HCT116 (cell line): ENCODE data around the gene MED27. TPM values are rescaled to one million over a fixed set of nuclear protein-coding genes. Genes with fewer than 3 reads are reported as not detected.

Experiments
- ATAC-seq: fragments of 200-7000 bp; cut with Tn5 transposase; 2 replicates; pipeline ENCODE4 v1.9.1; 2020; ENCODE audit warnings: mild to moderate bottlenecking, moderate library complexity
- BruUV-seq: library from RNA; stranded (reverse); fragments of 400-500 nt; replicated peaks from 2 replicates; lab custom pipeline; 2021; lab: Mats Ljungman, UMichigan
- CTCF ChIA-PET: fragments of 300-600 bp; sonication (Branson Sonifier 250); formaldehyde crosslinking; loops from one replicate; lab custom pipeline; 2021; ENCODE audit warnings: antibody characterized with exemption; lab: Charles Lee
- POLR2A ChIA-PET: fragments of 300-600, 350-600 bp; sonication (Branson Sonifier 250); formaldehyde crosslinking; loops from one replicate; lab custom pipeline; 2021; ENCODE audit warnings: antibody characterized with exemption; lab: Charles Lee
- RAD21 ChIA-PET, 2 experiments: fragments of 300-600 bp; sonication (Branson Sonifier 250); formaldehyde crosslinking; loops; one replicate each; lab custom pipeline; 2023; ENCODE audit warnings: low total read pairs in 2 of 2; ENCODE audit not compliant: uncharacterized antibody in 2 of 2, unreplicated experiment in 2 of 2, low non-redundant PET in 1 of 2; lab: Charles Lee
- DNase-seq: peaks from one replicate; pipeline ENCODE4 v3.0.0-alpha.2; 2010; ENCODE audit warnings: low read depth, low spot score
- H2AFZ ChIP-seq: fragments of 200-600 bp; shearing (Covaris generic), sonication (generic); 2 replicates; pipeline ENCODE4 v1.6.1; 2017; ENCODE audit warnings: low read depth, mixed run types, mixed read lengths, antibody characterized with exemption, low read length; ENCODE audit not compliant: poor library complexity, severe bottlenecking
- H3K27ac ChIP-seq: 2 replicates; pipeline ENCODE4 v1.5.1; 2012; ENCODE audit warnings: low read depth, low read length
- H3K27me3 ChIP-seq: fragments of 200-600 bp; sonication (generic); 2 replicates; pipeline ENCODE4 v1.6.1; 2016; ENCODE audit warnings: mixed run types, low read length, mixed read lengths; ENCODE audit not compliant: insufficient read depth
- H3K36me3 ChIP-seq, 2 experiments: fragments of 200-500 bp in 1 of 2; fragments of 200-600 bp in 1 of 2; sonication (Bioruptor generic) in 1 of 2; sonication (generic) in 1 of 2; 2 replicates each; pipeline versions ENCODE4 v1.5.1 to v1.6.1; 2014 to 2016; ENCODE audit warnings: low read length in 2 of 2, inconsistent platforms in 1 of 2, mixed read lengths in 1 of 2, mixed run types in 1 of 2; ENCODE audit not compliant: insufficient read depth in 2 of 2, control insufficient read depth in 1 of 2
- H3K4me1 ChIP-seq, 2 experiments: fragments of 200-600 bp in 1 of 2; sonication (generic) in 1 of 2; 2 replicates each; pipeline versions ENCODE4 v1.5.1 to v1.6.1; 2012 to 2017; ENCODE audit warnings: low read length in 2 of 2, inconsistent platforms in 1 of 2, mild to moderate bottlenecking in 1 of 2, mixed read lengths in 1 of 2, mixed run types in 1 of 2, moderate library complexity in 1 of 2; ENCODE audit not compliant: insufficient read depth in 2 of 2, control insufficient read depth in 1 of 2
- H3K4me2 ChIP-seq: fragments of 200-600 bp; sonication (generic); 2 replicates; pipeline ENCODE4 v1.6.1; 2017; ENCODE audit warnings: mixed run types, low read length, mixed read lengths
- H3K4me3 ChIP-seq, 2 experiments: fragments of 200-600 bp in 1 of 2; sonication (generic) in 1 of 2; replicated peaks in 1 of 2; 2 replicates each; pipeline ENCODE4 v1.5.1; 2011 to 2016; ENCODE audit warnings: low read length in 2 of 2, control low read depth in 1 of 2, low read depth in 1 of 2, mild to moderate bottlenecking in 1 of 2, mixed read lengths in 1 of 2, mixed run types in 1 of 2
- H3K79me2 ChIP-seq: fragments of 200-600 bp; sonication (generic); 2 replicates; pipeline ENCODE4 v1.6.1; 2017; ENCODE audit warnings: mild to moderate bottlenecking, mixed run types, low read length, moderate library complexity, mixed read lengths; ENCODE audit not compliant: insufficient read depth
- H3K9ac ChIP-seq: fragments of 200-600 bp; sonication (generic); 2 replicates; pipeline ENCODE4 v1.6.1; 2016; ENCODE audit warnings: low read length, mixed read lengths
- H3K9me2 ChIP-seq: fragments of 200-600 bp; sonication (generic), shearing (Covaris generic); 2 replicates; pipeline ENCODE4 v1.6.1; 2017; ENCODE audit warnings: mixed run types, mild to moderate bottlenecking, moderate library complexity; ENCODE audit not compliant: insufficient read depth
- H3K9me3 ChIP-seq, 2 experiments: fragments of 200-500 bp in 1 of 2; fragments of 200-600 bp in 1 of 2; sonication (Bioruptor generic) in 1 of 2; sonication (generic) in 1 of 2; 2 replicates each; pipeline ENCODE4 v1.6.1; 2014 to 2017; ENCODE audit warnings: low read length in 2 of 2, mixed read lengths in 2 of 2, inconsistent platforms in 1 of 2, low read depth in 1 of 2, mild to moderate bottlenecking in 1 of 2, mixed run types in 1 of 2, moderate library complexity in 1 of 2; ENCODE audit not compliant: control insufficient read depth in 1 of 2, insufficient read depth in 1 of 2
- H4K20me1 ChIP-seq: fragments of 200-600 bp; sonication (generic), shearing (Covaris generic); 2 replicates; pipeline ENCODE4 v1.6.1; 2017; ENCODE audit warnings: mixed run types, mild to moderate bottlenecking, moderate library complexity; ENCODE audit not compliant: insufficient read depth
- CBX3 ChIP-seq: IDR thresholded peaks from 2 replicates; pipeline ENCODE4 v1.6.1; 2012; ENCODE audit warnings: low read depth
- CTCF ChIP-seq, 3 experiments: fragments of 200-600 bp in 1 of 3; sonication (generic) in 1 of 3; IDR thresholded peaks in 2 of 3; conservative IDR thresholded peaks in 1 of 3; 2 replicates each; pipeline ENCODE4 v1.5.1; 2012 to 2017; ENCODE audit warnings: low read depth in 2 of 3, low read length in 2 of 3, antibody characterized with exemption in 1 of 3, borderline replicate concordance in 1 of 3, control low read depth in 1 of 3, mild to moderate bottlenecking in 1 of 3, mixed read lengths in 1 of 3, mixed run types in 1 of 3, moderate library complexity in 1 of 3; ENCODE audit not compliant: insufficient read depth in 1 of 3
- EZH2phosphoT487 ChIP-seq: fragments of 200-600 bp; IDR thresholded peaks from 2 replicates; pipeline ENCODE4 v1.6.1; 2018; ENCODE audit warnings: antibody characterized with exemption, borderline replicate concordance
- FOSL1 ChIP-seq: IDR thresholded peaks from 2 replicates; pipeline ENCODE4 v1.6.1; 2012; ENCODE audit warnings: low read depth
- POLR2A ChIP-seq: IDR thresholded peaks from 2 replicates; pipeline ENCODE4 v1.7.0; 2011; ENCODE audit warnings: borderline replicate concordance; ENCODE audit not compliant: insufficient read depth, insufficient read length; ENCODE audit errors: extremely low read depth
- RAD21 ChIP-seq: IDR thresholded peaks from 2 replicates; pipeline ENCODE4 v1.6.1; 2012; ENCODE audit warnings: low read depth, mild to moderate bottlenecking
- REST ChIP-seq: IDR thresholded peaks from 2 replicates; pipeline ENCODE4 v1.6.1; 2012; ENCODE audit warnings: low read depth
- ZBTB33 ChIP-seq: IDR thresholded peaks from 2 replicates; pipeline ENCODE4 v1.6.1; 2011; ENCODE audit warnings: mild to moderate bottlenecking, low read length, moderate library complexity; ENCODE audit not compliant: insufficient replicate concordance; ENCODE audit errors: extremely low read depth
- intact Hi-C: fragments of 100-400 bp; cut with micrococcal nuclease; formaldehyde crosslinking; loops from 2 replicates; pipeline ENCODE4 v1.10.0; 2022
- total RNA-seq: library from RNA; stranded (reverse); gene quantifications from one replicate; pipeline ENCODE4 v1.2.1, GENCODE V29; 2021; ENCODE audit not compliant: unreplicated experiment

MED27 gene
- total RNA-seq, 1 experiment from 2014 or later: 26.9 TPM

- POLR2A ChIA-PET: no interaction called here
- Histone ChIP-seq H3K79me2 (no peaks in the 10 kb centered on the region), H3K27me3 (no peaks in the 10 kb centered on the region; the same call in 1 of the 2 replicates), H3K36me3 (no peaks in the 10 kb centered on the region), H3K27ac (no peak overlapping the region), H3K9me3 (no peaks in the 10 kb centered on the region), H3K4me2 (no peak overlapping the region), H3K9me2 (no peaks in the 10 kb centered on the region), H3K9ac (no peak overlapping the region), H4K20me1 (no peaks in the 10 kb centered on the region), H2AFZ (no peak overlapping the region), H3K4me1 (peaks cover 2 to 7% of the 10 kb centered on the region in 2 experiments; a peak in 1 of 4 replicates), H3K4me3 (no peak overlapping the region)
- intact Hi-C loops: no loop called here
- DNase-seq (no peak), ATAC-seq (no peak)
- no peak for TF ChIP-seq RAD21
- TF ChIP-seq CBX3: no peak
- TF ChIP-seq REST: no peak
- TF ChIP-seq EZH2phosphoT487: no peak
- no peak for TF ChIP-seq CTCF (IDR thresholded peaks at IDR 0.05 in 2 of 3, conservative IDR thresholded peaks at IDR 0.05 in 1 of 3; ENCODE audit: borderline replicate concordance in 1 of 3, insufficient read depth in 1 of 3, low read depth in 2 of 3, low read length in 2 of 3)
- TF ChIP-seq POLR2A: no peak
- no peak for TF ChIP-seq ZBTB33
- TF ChIP-seq FOSL1: no peak
- RAD21 ChIA-PET: no interaction called here
- no TSS peak for BruUV-seq
- CTCF ChIA-PET: no interaction called here
These were observed 261.6 kb downstream of the MED27 start for GRCh38 chr9:131818089-131818488.
